ENCODE data around the gene MDM2.

The MDM2 gene

GRCh38 chr12:68837215-68837614, 29.2 kb downstream of the MDM2 start:
- TF ChIP-seq REST (IDR thresholded peaks at IDR 0.05; ENCODE audit: insufficient read depth in 1 of 2, low read depth in 2 of 2, low read length in 2 of 2) (no peak), FOXP2 (optimal IDR thresholded peaks at IDR 0.05; ENCODE audit: borderline replicate concordance, extremely low read depth, extremely low read length, insufficient read depth) (no peak), SIN3A (IDR thresholded peaks at IDR 0.05; ENCODE audit: borderline replicate concordance, insufficient read depth, low read length) (no peak), TAF1 (IDR thresholded peaks at IDR 0.05; ENCODE audit: borderline replicate concordance, insufficient read depth, low read length) (no peak), POLR2AphosphoS5 (IDR thresholded peaks at IDR 0.05; ENCODE audit: low read depth, low read length) (no peak)

- TF ChIP-seq SIN3A (IDR thresholded peaks at IDR 0.05; ENCODE audit: borderline replicate concordance, insufficient read depth, low read length) (no peak), REST (IDR thresholded peaks at IDR 0.05; ENCODE audit: insufficient read depth in 1 of 2, low read depth in 2 of 2, low read length in 2 of 2) (no peak), TAF1 (IDR thresholded peaks at IDR 0.05; ENCODE audit: borderline replicate concordance, insufficient read depth, low read length) (no peak), FOXP2 (optimal IDR thresholded peaks at IDR 0.05; ENCODE audit: borderline replicate concordance, extremely low read depth, extremely low read length, insufficient read depth) (no peak), POLR2AphosphoS5 (IDR thresholded peaks at IDR 0.05; ENCODE audit: low read depth, low read length) (no peak)
Observed at GRCh38 chr12:68838046-68838886, 30.3 kb downstream of the MDM2 start.

- TF ChIP-seq FOXP2 (optimal IDR thresholded peaks at IDR 0.05; ENCODE audit: borderline replicate concordance, extremely low read depth, extremely low read length, insufficient read depth) (no peak), TAF1 (IDR thresholded peaks at IDR 0.05; ENCODE audit: borderline replicate concordance, insufficient read depth, low read length) (no peak), SIN3A (IDR thresholded peaks at IDR 0.05; ENCODE audit: borderline replicate concordance, insufficient read depth, low read length) (no peak), POLR2AphosphoS5 (IDR thresholded peaks at IDR 0.05; ENCODE audit: low read depth, low read length) (no peak), REST (IDR thresholded peaks at IDR 0.05; ENCODE audit: insufficient read depth in 1 of 2, low read depth in 2 of 2, low read length in 2 of 2) (no peak)
Observed at GRCh38 chr12:68839183-68840147, 31.5 kb downstream of the MDM2 start.

- TF ChIP-seq TAF1 (IDR thresholded peaks at IDR 0.05; ENCODE audit: borderline replicate concordance, insufficient read depth, low read length) (no peak), REST (IDR thresholded peaks at IDR 0.05; ENCODE audit: insufficient read depth in 1 of 2, low read depth in 2 of 2, low read length in 2 of 2) (no peak), SIN3A (IDR thresholded peaks at IDR 0.05; ENCODE audit: borderline replicate concordance, insufficient read depth, low read length) (no peak), FOXP2 (optimal IDR thresholded peaks at IDR 0.05; ENCODE audit: borderline replicate concordance, extremely low read depth, extremely low read length, insufficient read depth) (no peak)
Observed at GRCh38 chr12:68841717-68842116, 33.7 kb downstream of the MDM2 start.

Measured in PFSK-1 (cell line).